ENCODE measurements around the gene CREB3L1. TPM values are rescaled to one million over a fixed set of nuclear protein-coding genes. Genes with fewer than 3 reads are reported as not detected.

Gene CREB3L1
- total and polyA plus RNA-seq, 2 of the 13 experiments (the other 11 are each of a cell fraction or from before 2014, with no cell fraction given), result not detected

DNA sequence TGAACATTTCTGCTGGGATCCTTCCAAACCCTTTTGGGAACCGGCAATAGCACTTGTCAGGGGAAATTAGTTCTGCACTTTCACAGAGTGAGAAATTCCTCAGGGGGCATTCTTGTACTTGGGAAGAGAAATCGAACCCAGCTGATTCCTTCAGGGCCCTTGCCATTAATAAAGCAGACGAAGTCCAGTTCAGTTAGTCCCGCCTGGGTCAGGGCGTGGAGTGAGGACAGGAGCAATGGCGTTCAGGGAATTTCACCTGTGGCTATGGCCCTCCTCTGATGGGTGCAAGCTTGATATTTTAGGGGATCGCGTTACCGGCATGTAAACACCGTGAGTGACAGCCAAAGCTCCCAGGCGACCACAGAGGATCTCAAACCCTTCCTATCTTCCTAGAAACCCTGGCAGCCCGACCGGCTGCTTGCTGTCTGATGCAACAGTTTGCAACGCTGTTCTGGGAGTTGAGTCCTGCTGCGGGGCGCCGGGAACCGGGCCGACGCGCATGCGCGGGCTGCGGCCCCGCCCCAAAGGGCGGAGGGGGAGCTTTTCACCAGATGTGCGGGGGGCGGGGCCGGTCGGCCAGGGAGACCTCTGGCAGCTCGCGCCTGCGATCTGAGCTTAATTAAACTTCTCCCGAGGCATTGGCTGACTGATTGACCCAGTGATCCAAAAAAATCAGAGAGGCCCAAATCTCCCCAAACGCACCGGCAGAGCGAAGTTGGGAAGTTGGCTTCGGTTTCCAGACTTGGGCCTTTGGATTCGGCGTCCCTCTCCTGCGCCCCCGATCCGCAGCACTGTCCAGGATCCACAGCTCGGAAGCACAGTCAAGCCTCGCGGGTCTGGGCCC is 34.3 kb upstream of the CREB3L1 start (continued):
- TF ChIP-seq GPBP1L1 (CRISPR knock-in tag; IDR thresholded peaks at IDR 0.05) (no peak), BATF2 (CRISPR knock-in tag; IDR thresholded peaks at IDR 0.05) (no peak), REPIN1 (CRISPR knock-in tag; IDR thresholded peaks at IDR 0.05; ENCODE audit: borderline replicate concordance, low read depth) (no peak; the same call in 1 of the 2 replicates), ZNF782 (CRISPR knock-in tag; IDR thresholded peaks at IDR 0.05; ENCODE audit: borderline replicate concordance) (0 out of 2 replicates have a peak, but pooled peaks have one; percentile 43), HMG20B (CRISPR knock-in tag; conservative IDR thresholded peaks at IDR 0.05) (no peak), TAF1 (CRISPR knock-in tag; IDR thresholded peaks at IDR 0.05) (peak; percentile 88), ZNF841 (CRISPR knock-in tag; IDR thresholded peaks at IDR 0.05; ENCODE audit: borderline replicate concordance) (no peak), TP53 (CRISPR knock-in tag; conservative IDR thresholded peaks at IDR 0.05) (no peak), NR2F2 (IDR thresholded peaks at IDR 0.05; ENCODE audit: borderline replicate concordance, low read depth) (no peak), FOXP4 (CRISPR knock-in tag; IDR thresholded peaks at IDR 0.05) (no peak), ZBTB3 (CRISPR knock-in tag; IDR thresholded peaks at IDR 0.05; ENCODE audit: borderline replicate concordance, low read depth) (peak; percentile 79; the same call in 1 of the 2 replicates)
- TF ChIP-seq, protein P1, sequence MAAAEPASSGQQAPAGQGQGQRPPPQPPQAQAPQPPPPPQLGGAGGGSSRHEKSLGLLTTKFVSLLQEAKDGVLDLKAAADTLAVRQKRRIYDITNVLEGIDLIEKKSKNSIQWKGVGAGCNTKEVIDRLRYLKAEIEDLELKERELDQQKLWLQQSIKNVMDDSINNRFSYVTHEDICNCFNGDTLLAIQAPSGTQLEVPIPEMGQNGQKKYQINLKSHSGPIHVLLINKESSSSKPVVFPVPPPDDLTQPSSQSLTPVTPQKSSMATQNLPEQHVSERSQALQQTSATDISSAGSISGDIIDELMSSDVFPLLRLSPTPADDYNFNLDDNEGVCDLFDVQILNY (CRISPR knock-in tag; conservative IDR thresholded peaks at IDR 0.05), result no peak
- TF ChIP-seq, protein P2, sequence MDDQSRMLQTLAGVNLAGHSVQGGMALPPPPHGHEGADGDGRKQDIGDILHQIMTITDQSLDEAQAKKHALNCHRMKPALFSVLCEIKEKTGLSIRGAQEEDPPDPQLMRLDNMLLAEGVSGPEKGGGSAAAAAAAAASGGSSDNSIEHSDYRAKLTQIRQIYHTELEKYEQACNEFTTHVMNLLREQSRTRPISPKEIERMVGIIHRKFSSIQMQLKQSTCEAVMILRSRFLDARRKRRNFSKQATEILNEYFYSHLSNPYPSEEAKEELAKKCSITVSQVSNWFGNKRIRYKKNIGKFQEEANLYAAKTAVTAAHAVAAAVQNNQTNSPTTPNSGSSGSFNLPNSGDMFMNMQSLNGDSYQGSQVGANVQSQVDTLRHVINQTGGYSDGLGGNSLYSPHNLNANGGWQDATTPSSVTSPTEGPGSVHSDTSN (CRISPR knock-in tag; IDR thresholded peaks at IDR 0.05; ENCODE audit: borderline replicate concordance), result no peak; the same call in 1 of the 2 replicates
- TF ChIP-seq, protein P3, sequence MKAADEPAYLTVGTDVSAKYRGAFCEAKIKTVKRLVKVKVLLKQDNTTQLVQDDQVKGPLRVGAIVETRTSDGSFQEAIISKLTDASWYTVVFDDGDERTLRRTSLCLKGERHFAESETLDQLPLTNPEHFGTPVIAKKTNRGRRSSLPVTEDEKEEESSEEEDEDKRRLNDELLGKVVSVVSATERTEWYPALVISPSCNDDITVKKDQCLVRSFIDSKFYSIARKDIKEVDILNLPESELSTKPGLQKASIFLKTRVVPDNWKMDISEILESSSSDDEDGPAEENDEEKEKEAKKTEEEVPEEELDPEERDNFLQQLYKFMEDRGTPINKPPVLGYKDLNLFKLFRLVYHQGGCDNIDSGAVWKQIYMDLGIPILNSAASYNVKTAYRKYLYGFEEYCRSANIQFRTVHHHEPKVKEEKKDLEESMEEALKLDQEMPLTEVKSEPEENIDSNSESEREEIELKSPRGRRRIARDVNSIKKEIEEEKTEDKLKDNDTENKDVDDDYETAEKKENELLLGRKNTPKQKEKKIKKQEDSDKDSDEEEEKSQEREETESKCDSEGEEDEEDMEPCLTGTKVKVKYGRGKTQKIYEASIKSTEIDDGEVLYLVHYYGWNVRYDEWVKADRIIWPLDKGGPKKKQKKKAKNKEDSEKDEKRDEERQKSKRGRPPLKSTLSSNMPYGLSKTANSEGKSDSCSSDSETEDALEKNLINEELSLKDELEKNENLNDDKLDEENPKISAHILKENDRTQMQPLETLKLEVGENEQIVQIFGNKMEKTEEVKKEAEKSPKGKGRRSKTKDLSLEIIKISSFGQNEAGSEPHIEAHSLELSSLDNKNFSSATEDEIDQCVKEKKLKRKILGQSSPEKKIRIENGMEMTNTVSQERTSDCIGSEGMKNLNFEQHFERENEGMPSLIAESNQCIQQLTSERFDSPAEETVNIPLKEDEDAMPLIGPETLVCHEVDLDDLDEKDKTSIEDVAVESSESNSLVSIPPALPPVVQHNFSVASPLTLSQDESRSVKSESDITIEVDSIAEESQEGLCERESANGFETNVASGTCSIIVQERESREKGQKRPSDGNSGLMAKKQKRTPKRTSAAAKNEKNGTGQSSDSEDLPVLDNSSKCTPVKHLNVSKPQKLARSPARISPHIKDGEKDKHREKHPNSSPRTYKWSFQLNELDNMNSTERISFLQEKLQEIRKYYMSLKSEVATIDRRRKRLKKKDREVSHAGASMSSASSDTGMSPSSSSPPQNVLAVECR (CRISPR knock-in tag; IDR thresholded peaks at IDR 0.05; ENCODE audit: borderline replicate concordance), result peak; percentile 56; the same call in 1 of the 2 replicates
- TF ChIP-seq, protein P4, sequence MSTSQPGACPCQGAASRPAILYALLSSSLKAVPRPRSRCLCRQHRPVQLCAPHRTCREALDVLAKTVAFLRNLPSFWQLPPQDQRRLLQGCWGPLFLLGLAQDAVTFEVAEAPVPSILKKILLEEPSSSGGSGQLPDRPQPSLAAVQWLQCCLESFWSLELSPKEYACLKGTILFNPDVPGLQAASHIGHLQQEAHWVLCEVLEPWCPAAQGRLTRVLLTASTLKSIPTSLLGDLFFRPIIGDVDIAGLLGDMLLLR (CRISPR knock-in tag; IDR thresholded peaks at IDR 0.05), result peak; percentile 56; the same call in 1 of the 2 replicates
